Measurements from ENCODE around the gene DUSP5.

GRCh38 chr10:110479710-110480109 is 18.0 kb upstream of the DUSP5 start:
- no peak for TF ChIP-seq CTCF (IDR thresholded peaks at IDR 0.05)
- TF ChIP-seq FOSL2 (IDR thresholded peaks at IDR 0.05): no peak
- no peak for TF ChIP-seq FOSL2 (CRISPR knock-in tag; IDR thresholded peaks at IDR 0.05)
- TF ChIP-seq POLR2A (IDR thresholded peaks at IDR 0.05; ENCODE audit: low read length): no peak
- TF ChIP-seq SREBF2 (IDR thresholded peaks at IDR 0.05): no peak
- no peak for TF ChIP-seq ATOH8 (CRISPR knock-in tag; IDR thresholded peaks at IDR 0.05; ENCODE audit: low read depth)
- no peak for TF ChIP-seq CHD4 (IDR thresholded peaks at IDR 0.05; ENCODE audit: borderline replicate concordance)
- no peak for TF ChIP-seq ZSCAN20 (CRISPR knock-in tag; IDR thresholded peaks at IDR 0.05)
- no peak for TF ChIP-seq RAD21 (conservative IDR thresholded peaks at IDR 0.05 in 1 of 2, IDR thresholded peaks at IDR 0.05 in 1 of 2)
- no peak for TF ChIP-seq REST (IDR thresholded peaks at IDR 0.05)
- TF ChIP-seq POLR2AphosphoS2 (conservative IDR thresholded peaks at IDR 0.05; ENCODE audit: low read length): no peak
- TF ChIP-seq JUNB (IDR thresholded peaks at IDR 0.05): no peak
- TF ChIP-seq CHD2 (IDR thresholded peaks at IDR 0.05; ENCODE audit: low read length, partially characterized antibody): no peak
- TF ChIP-seq ZNF302 (CRISPR knock-in tag; IDR thresholded peaks at IDR 0.05): no peak
- TF ChIP-seq HDAC2 (IDR thresholded peaks at IDR 0.05): no peak

All from A549 (cell line).